HG02852 (cell line): ENCODE measurements around the gene DLGAP1.

Experiments used
- ATAC-seq: cut with Tn5 transposase; IDR thresholded peaks from one replicate; pipeline ENCODE4 v1.9.1; 2021; ENCODE audit warnings: mild to moderate bottlenecking, moderate library complexity; ENCODE audit not compliant: unreplicated experiment

DLGAP1 gene

GRCh38 chr18:3960977-3961376, 494.1 kb downstream of the DLGAP1 start:
- no peak for ATAC-seq

- ATAC-seq = no peak
Measured at GRCh38 chr18:3960142-3960541, 495.0 kb downstream of the DLGAP1 start.

- ATAC-seq = no peak
Measured at GRCh38 chr18:3952031-3952430, 503.1 kb downstream of the DLGAP1 start.

- ATAC-seq = no peak
Measured at GRCh38 chr18:3950668-3951404, 504.3 kb downstream of the DLGAP1 start.

DNA sequence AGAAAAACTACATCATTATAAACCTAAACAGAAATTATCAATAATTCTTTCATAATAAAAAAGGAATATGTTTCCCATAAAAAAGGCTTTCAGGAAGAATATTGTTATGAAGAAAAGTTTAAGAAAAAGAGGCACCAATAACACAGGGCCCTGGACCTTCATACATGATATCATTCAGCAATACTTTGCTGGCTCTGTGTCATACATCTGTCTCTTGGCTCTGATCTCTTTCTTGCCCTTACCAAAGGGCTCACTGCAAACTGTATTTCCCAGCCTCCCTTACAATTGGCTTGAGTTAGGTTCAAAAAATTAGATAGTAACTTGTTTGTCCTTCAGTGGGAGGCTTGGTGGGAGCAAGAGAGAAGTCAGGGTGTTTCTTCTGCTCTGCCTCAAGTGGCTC, 506.1 kb downstream of the DLGAP1 start:
- no peak for ATAC-seq

- ATAC-seq = no peak
Measured at GRCh38 chr18:3947383-3947782, 507.7 kb downstream of the DLGAP1 start.

GRCh38 chr18:3935305-3935704, 519.8 kb downstream of the DLGAP1 start:
- ATAC-seq = no peak

GRCh38 chr18:3932276-3932675, 522.8 kb downstream of the DLGAP1 start:
- no peak for ATAC-seq

GRCh38 chr18:3931542-3932112, 523.5 kb downstream of the DLGAP1 start:
- no peak for ATAC-seq

GRCh38 chr18:3931013-3931315, 524.1 kb downstream of the DLGAP1 start:
- ATAC-seq = no peak

- no peak for ATAC-seq
Measured at GRCh38 chr18:3930126-3931012, 524.7 kb downstream of the DLGAP1 start.

- no peak for ATAC-seq
Measured at GRCh38 chr18:3924455-3924854, 530.7 kb downstream of the DLGAP1 start.

DNA sequence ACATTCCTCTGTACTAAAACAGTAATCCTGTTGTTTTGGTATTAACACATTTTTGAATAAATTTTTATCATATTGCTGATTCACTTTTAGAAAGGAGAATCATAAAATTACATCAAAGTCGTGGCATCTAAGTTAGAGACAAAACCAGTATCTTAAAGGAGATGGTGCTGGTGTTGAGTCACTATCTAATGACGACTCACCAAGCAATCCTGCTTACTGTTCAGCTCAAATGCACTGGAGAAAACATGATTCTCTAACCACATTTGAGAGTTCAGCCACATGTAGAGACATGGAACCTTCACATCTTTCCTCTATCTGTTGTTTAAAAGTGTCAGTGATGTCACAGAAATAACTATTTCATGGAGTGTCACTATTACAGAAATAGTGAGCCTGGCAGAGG, 531.4 kb downstream of the DLGAP1 start:
- no peak for ATAC-seq

GRCh38 chr18:3921826-3922225, 533.3 kb downstream of the DLGAP1 start:
- ATAC-seq = no peak

DNA sequence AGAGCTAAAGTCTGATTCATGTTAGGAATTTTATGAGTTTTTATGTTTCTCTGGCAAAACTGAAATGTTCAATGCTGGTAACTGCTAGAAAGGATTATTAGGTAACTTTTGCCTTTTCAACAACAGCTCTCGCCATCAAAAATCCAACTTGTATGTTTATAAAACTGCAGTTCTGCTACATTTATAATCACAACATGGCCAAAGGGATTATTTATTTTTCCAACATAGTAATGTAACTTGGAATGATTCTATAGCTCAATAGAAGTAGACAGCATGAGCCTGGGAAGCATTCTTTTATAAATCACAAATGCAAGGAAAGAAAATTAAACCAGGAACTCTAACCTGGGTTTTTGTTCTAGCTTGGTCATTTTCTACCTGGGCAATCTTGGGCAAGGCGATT, 534.3 kb downstream of the DLGAP1 start:
- no peak for ATAC-seq

- no peak for ATAC-seq
Measured at GRCh38 chr18:3919396-3920061, 535.6 kb downstream of the DLGAP1 start.

DNA sequence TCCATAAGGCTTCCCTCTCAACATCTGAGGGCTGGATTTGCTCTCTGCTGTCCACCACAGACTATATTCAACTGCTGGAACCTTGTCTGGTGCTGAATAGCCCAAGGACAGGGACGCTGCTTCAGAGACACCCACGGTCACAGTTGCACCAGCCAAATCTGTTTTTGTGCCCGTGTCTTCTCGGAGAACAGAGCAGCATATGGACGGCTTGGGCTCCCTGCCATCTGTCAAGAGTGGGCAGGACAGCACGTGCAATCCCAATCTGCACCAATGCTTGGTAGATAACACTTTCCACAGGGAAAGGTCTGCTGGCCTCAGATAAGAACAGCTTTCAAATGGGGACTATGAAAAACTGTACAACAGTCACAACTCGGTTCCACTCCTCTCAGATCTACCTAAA, 539.0 kb downstream of the DLGAP1 start:
- ATAC-seq = no peak

- ATAC-seq = no peak
Measured at GRCh38 chr18:3914833-3915610, 540.1 kb downstream of the DLGAP1 start.

DNA sequence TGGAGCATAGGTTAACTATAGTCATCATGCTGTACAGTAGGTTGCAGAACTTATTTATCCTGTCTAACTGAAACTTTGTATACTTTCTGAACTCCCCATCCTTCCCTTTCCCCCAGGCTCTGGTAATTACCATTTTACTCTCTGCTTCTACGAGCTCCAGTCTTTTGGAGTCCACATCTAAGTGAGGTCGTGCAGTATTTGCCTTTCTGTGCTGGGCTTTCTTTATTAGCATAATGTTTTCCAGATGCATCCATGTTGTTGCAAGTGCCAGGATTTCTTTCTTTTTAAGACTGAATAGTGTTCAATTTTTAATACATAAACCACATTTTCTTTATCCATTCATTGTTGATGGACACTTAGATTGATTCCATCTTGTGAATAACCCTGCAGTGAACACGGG, 541.0 kb downstream of the DLGAP1 start:
- ATAC-seq = no peak

- no peak for ATAC-seq
Measured at GRCh38 chr18:3912705-3913104, 542.4 kb downstream of the DLGAP1 start.

GRCh38 chr18:3911413-3911812, 543.7 kb downstream of the DLGAP1 start:
- no peak for ATAC-seq
